SK-N-SH (cell line): ENCODE measurements around the gene ARL6. TPM values are rescaled to one million over a fixed set of nuclear protein-coding genes. Genes with fewer than 3 reads are reported as not detected.

Source experiments
- CTCF ChIA-PET: fragments of 300-600, 350-600 bp; formaldehyde crosslinking; extraction: SDS; loops from one replicate; lab custom pipeline; 2021; lab: Yijun Ruan, JAX
- POLR2A ChIA-PET: fragments of 350-600 bp; sonication (Branson Sonifier 250); formaldehyde crosslinking; extraction: SDS; loops from one replicate; lab custom pipeline; 2020; ENCODE audit warnings: antibody characterized with exemption, inconsistent platforms; lab: Yijun Ruan, JAX
- DNase-seq: peaks from one replicate; pipeline ENCODE4 v3.0.0; 2012
- H2AFZ ChIP-seq: fragments of 200-600 bp; sonication (generic); 2 replicates; pipeline ENCODE4 v1.8.1; 2016; ENCODE audit warnings: antibody characterized with exemption, mild to moderate bottlenecking, low read depth
- H3F3A ChIP-seq: fragments of 200-600 bp; sonication (generic); replicated peaks from 2 replicates; pipeline ENCODE3; 2016; ENCODE audit warnings: antibody characterized with exemption, mild to moderate bottlenecking; ENCODE audit not compliant: insufficient read depth
- H3K27ac ChIP-seq, 2 experiments: fragments of 200-500 bp in 1 of 2; fragments of 200-600 bp in 1 of 2; sonication (Bioruptor generic) in 1 of 2; sonication (generic), shearing (Covaris generic) in 1 of 2; 2 replicates each; pipeline versions ENCODE4 v1.5.1 to v1.6.1; 2014 to 2016; ENCODE audit warnings: low read depth in 2 of 2, inconsistent platforms in 1 of 2, low read length in 1 of 2, mild to moderate bottlenecking in 1 of 2, mixed read lengths in 1 of 2
- H3K27me3 ChIP-seq: fragments of 200-600 bp; sonication (generic), shearing (Covaris generic); 2 replicates; pipeline ENCODE4 v1.6.1; 2016; ENCODE audit warnings: mixed run types; ENCODE audit not compliant: insufficient read depth
- H3K36me3 ChIP-seq, 2 experiments: fragments of 200-500 bp in 1 of 2; fragments of 200-600 bp in 1 of 2; sonication (Bioruptor generic) in 1 of 2; sonication (generic) in 1 of 2; replicated peaks in 1 of 2; 2 replicates each; pipeline versions ENCODE3 to v1.5.1; 2014 to 2016; ENCODE audit warnings: low read length in 1 of 2, mild to moderate bottlenecking in 1 of 2; ENCODE audit not compliant: insufficient read depth in 2 of 2, control insufficient read depth in 1 of 2
- H3K4me1 ChIP-seq, 2 experiments: fragments of 200-500 bp in 1 of 2; fragments of 200-600 bp in 1 of 2; sonication (Bioruptor generic) in 1 of 2; sonication (generic), shearing (Covaris generic) in 1 of 2; 2 replicates each; pipeline versions ENCODE4 v1.5.1 to v1.6.1; 2014 to 2016; ENCODE audit warnings: low read depth in 1 of 2, low read length in 1 of 2, mixed run types in 1 of 2; ENCODE audit not compliant: insufficient read depth in 2 of 2, control insufficient read depth in 1 of 2
- H3K4me2 ChIP-seq: fragments of 200-600 bp; sonication (generic), shearing (Covaris generic); 2 replicates; pipeline ENCODE4 v1.6.1; 2017; ENCODE audit warnings: mixed run types
- H3K4me3 ChIP-seq, 2 experiments: fragments of 200-500 bp in 1 of 2; fragments of 200-600 bp in 1 of 2; sonication (Bioruptor generic) in 1 of 2; sonication (generic), shearing (Covaris generic) in 1 of 2; 2 replicates each; pipeline versions ENCODE4 v1.5.1 to v1.8.1; 2014 to 2016; ENCODE audit warnings: low read depth in 2 of 2, inconsistent platforms in 1 of 2, low read length in 1 of 2, mild to moderate bottlenecking in 1 of 2, mixed read lengths in 1 of 2, moderate library complexity in 1 of 2
- H3K79me2 ChIP-seq: fragments of 200-600 bp; sonication (generic); 2 replicates; pipeline ENCODE4 v1.8.1; 2017; ENCODE audit warnings: mild to moderate bottlenecking; ENCODE audit not compliant: insufficient read depth
- H3K9ac ChIP-seq: fragments of 200-600 bp; sonication (generic); 2 replicates; pipeline ENCODE4 v1.6.1; 2017; ENCODE audit warnings: mixed run types
- H3K9me2 ChIP-seq: fragments of 200-600 bp; sonication (generic); 2 replicates; pipeline ENCODE4 v1.6.1; 2017; ENCODE audit warnings: mixed run types
- H3K9me3 ChIP-seq: fragments of 200-600 bp; sonication (generic); 2 replicates; pipeline ENCODE4 v1.6.1; 2017; ENCODE audit warnings: mixed run types, mild to moderate bottlenecking, moderate library complexity
- H4K20me1 ChIP-seq: fragments of 200-600 bp; sonication (generic); 2 replicates; pipeline ENCODE4 v1.6.1; 2017; ENCODE audit warnings: mild to moderate bottlenecking, mixed run types; ENCODE audit not compliant: insufficient read depth
- CHD2 ChIP-seq: fragments of 150-350 bp; IDR thresholded peaks from 2 replicates; pipeline ENCODE4 v1.6.1; 2018; ENCODE audit warnings: low read length; ENCODE audit not compliant: partially characterized antibody
- CTCF ChIP-seq: fragments of 200-600 bp; sonication (generic); IDR thresholded peaks from 2 replicates; pipeline ENCODE4 v1.6.1; 2017; ENCODE audit warnings: antibody characterized with exemption, mild to moderate bottlenecking, moderate library complexity
- EP300 ChIP-seq, 2 experiments: IDR thresholded peaks; 2 replicates each; pipeline versions ENCODE4 v1.4.0 to v1.6.1; 2012; ENCODE audit warnings: borderline replicate concordance in 1 of 2, low read depth in 1 of 2, low read length in 1 of 2
- EZH2phosphoT487 ChIP-seq: fragments of 200-600 bp; sonication (generic); IDR thresholded peaks from 2 replicates; pipeline ENCODE4 v1.6.1; 2017; ENCODE audit warnings: low read depth, mixed run types, mild to moderate bottlenecking, antibody characterized with exemption, moderate library complexity, borderline replicate concordance
- FOSL2 ChIP-seq: IDR thresholded peaks from 2 replicates; pipeline ENCODE4 v1.4.0; 2012; ENCODE audit warnings: low read depth, mild to moderate bottlenecking, moderate library complexity, borderline replicate concordance
- GABPA ChIP-seq: IDR thresholded peaks from 2 replicates; pipeline ENCODE4 v1.4.0; 2012; ENCODE audit warnings: low read depth, mild to moderate bottlenecking
- JUND ChIP-seq: IDR thresholded peaks from 2 replicates; pipeline ENCODE4 v1.4.0; 2012
- MEF2A ChIP-seq: IDR thresholded peaks from 2 replicates; pipeline ENCODE4 v1.4.0; 2012; ENCODE audit warnings: low read depth, borderline replicate concordance
- NFIC ChIP-seq: IDR thresholded peaks from 2 replicates; pipeline ENCODE4 v1.4.0; 2012; ENCODE audit warnings: borderline replicate concordance
- POLR2AphosphoS5 ChIP-seq: IDR thresholded peaks from 2 replicates; pipeline ENCODE4 v1.6.1; 2012; ENCODE audit warnings: low read depth, low read length
- RAD21 ChIP-seq: IDR thresholded peaks from 2 replicates; pipeline ENCODE4 v1.6.1; 2012; ENCODE audit warnings: mild to moderate bottlenecking, low read length
- RFX5 ChIP-seq: IDR thresholded peaks from 2 replicates; pipeline ENCODE4 v1.6.1; 2012; ENCODE audit warnings: mild to moderate bottlenecking, improper control_type of control experiment, low read length
- SMC3 ChIP-seq: IDR thresholded peaks from 2 replicates; pipeline ENCODE4 v1.6.1; 2012; ENCODE audit warnings: low read depth, low read length, improper control_type of control experiment
- TAF1 ChIP-seq: IDR thresholded peaks from 2 replicates; pipeline ENCODE4 v1.6.1; 2012; ENCODE audit warnings: low read depth, mild to moderate bottlenecking, low read length, moderate library complexity, borderline replicate concordance
- TCF12 ChIP-seq: IDR thresholded peaks from 2 replicates; pipeline ENCODE4 v1.4.0; 2012
- USF1 ChIP-seq: IDR thresholded peaks from 2 replicates; pipeline ENCODE4 v1.4.0; 2012; ENCODE audit warnings: low read depth, borderline replicate concordance
- polyA plus RNA-seq, 3 experiments: library from polyadenylated mRNA; depleted of rRNA; stranded (reverse); fragments of >200 nt; gene quantifications; 2 replicates each; pipeline ENCODE4 v1.2.3, GENCODE V29; 2012
- TF ChIP-seq, protein P1 (sequence below): fragments of 150-350 bp; IDR thresholded peaks from 2 replicates; pipeline ENCODE4 v1.6.1; 2017; ENCODE audit warnings: antibody characterized with exemption, low read length, low read depth, borderline replicate concordance
- TF ChIP-seq, protein P2 (sequence below): IDR thresholded peaks from 2 replicates; pipeline ENCODE4 v1.4.0; 2012; ENCODE audit warnings: low read depth

ARL6 gene
- polyA plus RNA-seq, 1 of the 3 experiments (the other 2 are of a cell fraction), result 2.6 TPM

DNA sequence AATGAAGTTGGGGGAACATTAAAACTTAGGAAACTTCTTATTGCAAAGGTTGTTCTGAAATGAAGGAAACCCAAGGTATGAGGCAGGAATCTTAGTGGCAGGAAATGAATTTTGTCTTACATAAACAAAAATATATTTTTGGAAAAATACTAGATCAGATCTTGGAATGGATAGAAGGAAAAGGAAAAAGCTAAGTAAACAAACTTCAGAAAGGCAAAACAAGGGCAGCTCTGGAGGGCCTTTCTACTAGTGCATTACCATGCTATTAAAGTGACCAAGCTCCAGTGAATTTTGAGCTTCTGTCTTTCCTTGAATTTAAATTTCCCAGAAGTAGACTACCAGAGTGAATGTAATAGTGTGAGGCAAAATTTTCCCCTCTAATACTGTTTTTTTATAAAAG, 13.6 kb downstream of the ARL6 start:
- no peaks in the 10 kb centered on the region for H3K9me3 ChIP-seq
- H3K4me3 ChIP-seq, result no peak overlapping the region
- H3K79me2 ChIP-seq, result no peaks in the 10 kb centered on the region
- no peak overlapping the region for H2AFZ ChIP-seq
- H3K4me2 ChIP-seq, result no peak overlapping the region
- no peaks in the 10 kb centered on the region; a peak in 1 of 4 replicates for H3K4me1 ChIP-seq
- H3K27ac ChIP-seq, result no peak overlapping the region
- peaks cover 0 to 10% of the 10 kb centered on the region in 2 experiments for H3K36me3 ChIP-seq
- no peak overlapping the region for H3K9ac ChIP-seq
- H3F3A ChIP-seq, result no peaks in the 10 kb centered on the region
- ChIA-PET CTCF (interaction anchor here (1.0 to 1.2 kb wide), 4 partner anchors 14 to 245 kb away, joined by 3 to 4 read pairs (median 4); no protein-coding TSS in a partner anchor), POLR2A (no interaction called here)
- DNase-seq, result no peak
- H3K27me3 ChIP-seq, result no peaks in the 10 kb centered on the region
- H3K9me2 ChIP-seq, result no peaks in the 10 kb centered on the region
- no peak for TF ChIP-seq CHD2
- TF ChIP-seq MEF2A, result no peak
- no peak for TF ChIP-seq GABPA
- TF ChIP-seq POLR2AphosphoS5, result no peak
- TF ChIP-seq, protein P1, sequence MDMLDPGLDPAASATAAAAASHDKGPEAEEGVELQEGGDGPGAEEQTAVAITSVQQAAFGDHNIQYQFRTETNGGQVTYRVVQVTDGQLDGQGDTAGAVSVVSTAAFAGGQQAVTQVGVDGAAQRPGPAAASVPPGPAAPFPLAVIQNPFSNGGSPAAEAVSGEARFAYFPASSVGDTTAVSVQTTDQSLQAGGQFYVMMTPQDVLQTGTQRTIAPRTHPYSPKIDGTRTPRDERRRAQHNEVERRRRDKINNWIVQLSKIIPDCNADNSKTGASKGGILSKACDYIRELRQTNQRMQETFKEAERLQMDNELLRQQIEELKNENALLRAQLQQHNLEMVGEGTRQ, result no peak
- no peak for TF ChIP-seq FOSL2
- no peak for TF ChIP-seq EP300 (IDR thresholded peaks at IDR 0.05; ENCODE audit: borderline replicate concordance in 1 of 2, low read depth in 1 of 2, low read length in 1 of 2)
- no peak for TF ChIP-seq EZH2phosphoT487
- no peak for TF ChIP-seq NFIC
- TF ChIP-seq TCF12, result no peak
- TF ChIP-seq, protein P2, sequence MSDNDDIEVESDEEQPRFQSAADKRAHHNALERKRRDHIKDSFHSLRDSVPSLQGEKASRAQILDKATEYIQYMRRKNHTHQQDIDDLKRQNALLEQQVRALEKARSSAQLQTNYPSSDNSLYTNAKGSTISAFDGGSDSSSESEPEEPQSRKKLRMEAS, result no peak
- H4K20me1 ChIP-seq, result no peaks in the 10 kb centered on the region

GRCh38 chr3:97793420-97794019, 29.0 kb downstream of the ARL6 start:
- Histone ChIP-seq H3K4me1 (no peaks in the 10 kb centered on the region), H3K27ac (no peak overlapping the region), H3K79me2 (no peaks in the 10 kb centered on the region), H3K4me3 (no peak overlapping the region; a peak in 1 of 4 replicates), H3F3A (peaks cover 4% of the 10 kb centered on the region), H3K9me2 (no peaks in the 10 kb centered on the region), H2AFZ (no peak overlapping the region), H3K4me2 (no peak overlapping the region), H4K20me1 (no peaks in the 10 kb centered on the region), H3K27me3 (no peaks in the 10 kb centered on the region), H3K36me3 (peaks cover 5 to 20% of the 10 kb centered on the region in 2 experiments), H3K9me3 (no peaks in the 10 kb centered on the region), H3K9ac (no peak overlapping the region)
- peak; percentile 30 for DNase-seq
- POLR2A ChIA-PET, result no interaction called here
- TF ChIP-seq TAF1 (no peak), RFX5 (no peak), RAD21 (peak; percentile 91), CTCF (peak; percentile 86), POLR2AphosphoS5 (no peak), USF1 (no peak), SMC3 (peak; percentile 88), JUND (no peak), CHD2 (no peak)
- TF ChIP-seq, all 33 proteins: peak for 3
- CTCF ChIA-PET, result interaction anchor here (0.6 to 8.9 kb wide), 17 partner anchors 11 to 1321 kb away, joined by 3 to 128 read pairs (median 3); partner anchors contain the start of gene CRYBG3
